Measurements from ENCODE around the gene SLC1A2.

Gene SLC1A2

DNA sequence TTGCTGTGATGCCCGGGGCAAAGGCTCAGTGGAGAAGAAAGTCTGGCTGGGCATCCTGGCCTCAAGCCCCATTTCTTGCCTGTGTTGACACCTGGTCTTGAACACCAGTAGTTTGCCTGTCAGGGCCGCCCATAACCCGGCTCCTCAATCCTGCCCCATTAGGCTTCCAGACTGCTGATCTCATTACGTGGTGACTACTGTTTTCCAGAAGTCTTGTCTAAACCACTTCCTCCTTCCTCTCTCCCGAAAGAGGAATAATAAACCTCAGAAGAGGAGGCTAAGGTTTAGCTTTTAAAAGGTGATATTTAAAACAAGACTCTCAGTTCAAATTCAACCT lies 182.7 kb downstream of the SLC1A2 start:
- Histone ChIP-seq H3K27me3 (ENCODE audit: low read length) (no peaks in the 10 kb centered on the region), H3K79me2 (ENCODE audit: insufficient read depth, low read length) (no peaks in the 10 kb centered on the region), H3K4me2 (ENCODE audit: low read depth, low read length, poor library complexity, severe bottlenecking) (no peak overlapping the region), H3F3A (ENCODE audit: insufficient read depth) (no peaks in the 10 kb centered on the region), H4K20me1 (ENCODE audit: low read depth, low read length) (no peaks in the 10 kb centered on the region), H3K36me3 (ENCODE audit: low read length) (no peaks in the 10 kb centered on the region), H3K27ac (ENCODE audit: low read depth, low read length) (no peak overlapping the region), H3K9ac (ENCODE audit: low read length) (no peak overlapping the region), H3K9me2 (replicated peaks; ENCODE audit: insufficient read depth, low read length) (no peaks in the 10 kb centered on the region), H2AFZ (ENCODE audit: low read depth, low read length, severe bottlenecking) (no peak overlapping the region), H3K9me3 (ENCODE audit: insufficient read depth, low read length) (no peaks in the 10 kb centered on the region), H3K4me3 (ENCODE audit: insufficient read depth, low read length, poor library complexity, severe bottlenecking) (no peak overlapping the region)
- TF ChIP-seq, protein P1, sequence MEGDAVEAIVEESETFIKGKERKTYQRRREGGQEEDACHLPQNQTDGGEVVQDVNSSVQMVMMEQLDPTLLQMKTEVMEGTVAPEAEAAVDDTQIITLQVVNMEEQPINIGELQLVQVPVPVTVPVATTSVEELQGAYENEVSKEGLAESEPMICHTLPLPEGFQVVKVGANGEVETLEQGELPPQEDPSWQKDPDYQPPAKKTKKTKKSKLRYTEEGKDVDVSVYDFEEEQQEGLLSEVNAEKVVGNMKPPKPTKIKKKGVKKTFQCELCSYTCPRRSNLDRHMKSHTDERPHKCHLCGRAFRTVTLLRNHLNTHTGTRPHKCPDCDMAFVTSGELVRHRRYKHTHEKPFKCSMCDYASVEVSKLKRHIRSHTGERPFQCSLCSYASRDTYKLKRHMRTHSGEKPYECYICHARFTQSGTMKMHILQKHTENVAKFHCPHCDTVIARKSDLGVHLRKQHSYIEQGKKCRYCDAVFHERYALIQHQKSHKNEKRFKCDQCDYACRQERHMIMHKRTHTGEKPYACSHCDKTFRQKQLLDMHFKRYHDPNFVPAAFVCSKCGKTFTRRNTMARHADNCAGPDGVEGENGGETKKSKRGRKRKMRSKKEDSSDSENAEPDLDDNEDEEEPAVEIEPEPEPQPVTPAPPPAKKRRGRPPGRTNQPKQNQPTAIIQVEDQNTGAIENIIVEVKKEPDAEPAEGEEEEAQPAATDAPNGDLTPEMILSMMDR (IDR thresholded peaks at IDR 0.05; ENCODE audit: insufficient read depth, low read length, poor library complexity, severe bottlenecking): no peak
- no peak for TF ChIP-seq EZH2phosphoT487 (conservative IDR thresholded peaks at IDR 0.05; ENCODE audit: low read length)

DNA sequence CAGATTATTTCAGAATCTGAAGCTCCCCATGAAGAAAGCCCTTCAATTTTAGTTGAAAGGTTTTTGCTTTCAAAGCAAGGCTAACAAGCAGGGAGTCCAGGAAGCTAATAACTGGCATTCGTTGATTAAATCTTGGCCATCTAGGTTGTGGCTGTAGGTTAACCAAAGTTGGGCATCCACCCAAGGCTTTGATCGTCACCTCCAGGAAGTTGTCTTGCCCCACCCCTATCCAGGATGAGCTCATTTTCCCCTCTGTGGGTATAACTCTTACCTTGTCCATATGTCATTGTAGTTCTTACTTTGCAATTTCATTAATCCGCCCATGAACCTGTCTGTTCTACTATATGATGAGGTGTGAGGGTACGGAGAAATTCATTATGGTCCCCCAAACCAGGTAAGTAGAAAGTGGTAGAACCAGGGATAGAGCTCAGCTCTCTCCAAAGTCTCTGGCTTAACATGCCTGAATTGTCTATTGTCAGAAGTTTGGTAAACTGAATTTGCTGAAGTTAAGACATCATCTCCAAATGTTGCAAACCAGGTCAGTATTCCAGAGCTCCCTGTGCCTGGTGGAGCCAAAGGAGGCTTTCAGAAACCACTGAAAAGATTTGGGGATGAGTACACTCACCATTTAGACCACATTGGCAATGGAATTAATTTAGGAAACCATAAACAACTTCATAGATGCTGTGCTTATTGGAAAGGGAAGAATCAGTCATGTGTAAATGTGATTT lies 183.3 kb downstream of the SLC1A2 start:
- H3K4me3 ChIP-seq (ENCODE audit: insufficient read depth, low read length, poor library complexity, severe bottlenecking): no peak overlapping the region
- no peak overlapping the region for H3K27ac ChIP-seq (ENCODE audit: low read depth, low read length)
- no peak overlapping the region for H3K4me2 ChIP-seq (ENCODE audit: low read depth, low read length, poor library complexity, severe bottlenecking)

DNA sequence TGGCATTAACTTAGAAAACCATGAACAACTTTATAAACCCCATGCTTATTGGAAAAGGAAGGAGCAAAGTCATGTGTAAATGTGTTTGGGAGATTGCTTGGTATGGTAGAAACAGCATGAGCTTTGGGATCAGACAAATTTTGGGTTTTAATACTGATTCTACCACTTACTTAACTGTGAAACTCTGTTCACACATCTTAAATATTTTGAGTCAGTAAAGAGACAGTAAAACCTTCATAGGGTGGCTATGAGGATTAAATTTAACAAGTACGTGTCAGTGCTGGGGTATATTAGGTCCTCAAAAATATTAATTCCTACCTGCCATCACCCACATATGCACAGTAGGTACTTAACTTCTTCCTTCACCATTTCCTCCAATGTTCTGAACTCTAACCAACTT lies 183.9 kb downstream of the SLC1A2 start:
- Histone ChIP-seq H3K4me2 (ENCODE audit: low read depth, low read length, poor library complexity, severe bottlenecking) (no peak overlapping the region), H3K27me3 (ENCODE audit: low read length) (no peaks in the 10 kb centered on the region), H3K9me2 (replicated peaks; ENCODE audit: insufficient read depth, low read length) (no peaks in the 10 kb centered on the region), H4K20me1 (ENCODE audit: low read depth, low read length) (no peaks in the 10 kb centered on the region), H2AFZ (ENCODE audit: low read depth, low read length, severe bottlenecking) (no peak overlapping the region), H3K36me3 (ENCODE audit: low read length) (no peaks in the 10 kb centered on the region), H3K4me3 (ENCODE audit: insufficient read depth, low read length, poor library complexity, severe bottlenecking) (no peak overlapping the region), H3K79me2 (ENCODE audit: insufficient read depth, low read length) (no peaks in the 10 kb centered on the region), H3K27ac (ENCODE audit: low read depth, low read length) (no peak overlapping the region), H3K9me3 (ENCODE audit: insufficient read depth, low read length) (no peaks in the 10 kb centered on the region), H3K9ac (ENCODE audit: low read length) (no peak overlapping the region), H3F3A (ENCODE audit: insufficient read depth) (no peaks in the 10 kb centered on the region)
- TF ChIP-seq, protein P1 (IDR thresholded peaks at IDR 0.05; ENCODE audit: insufficient read depth, low read length, poor library complexity, severe bottlenecking): no peak
- TF ChIP-seq EZH2phosphoT487 (conservative IDR thresholded peaks at IDR 0.05; ENCODE audit: low read length): no peak

More for the DNA sequence above, 183.3 kb downstream of the SLC1A2 start:
- Histone ChIP-seq H3K9ac (ENCODE audit: low read length) (no peak overlapping the region), H4K20me1 (ENCODE audit: low read depth, low read length) (no peaks in the 10 kb centered on the region), H3K27me3 (ENCODE audit: low read length) (no peaks in the 10 kb centered on the region), H3K9me2 (replicated peaks; ENCODE audit: insufficient read depth, low read length) (no peaks in the 10 kb centered on the region), H3K79me2 (ENCODE audit: insufficient read depth, low read length) (no peaks in the 10 kb centered on the region), H3K9me3 (ENCODE audit: insufficient read depth, low read length) (no peaks in the 10 kb centered on the region), H2AFZ (ENCODE audit: low read depth, low read length, severe bottlenecking) (no peak overlapping the region), H3F3A (ENCODE audit: insufficient read depth) (no peaks in the 10 kb centered on the region), H3K36me3 (ENCODE audit: low read length) (no peaks in the 10 kb centered on the region)
- no peak for TF ChIP-seq EZH2phosphoT487 (conservative IDR thresholded peaks at IDR 0.05; ENCODE audit: low read length)
- TF ChIP-seq, protein P1 (IDR thresholded peaks at IDR 0.05; ENCODE audit: insufficient read depth, low read length, poor library complexity, severe bottlenecking): no peak
